ENCODE data around the gene ZNF827. TPM values are rescaled to one million over a fixed set of nuclear protein-coding genes. Genes with fewer than 3 reads are reported as not detected.

Gene ZNF827
- total RNA-seq, 1 experiment from 2014 or later = 19.1 TPM

DNA sequence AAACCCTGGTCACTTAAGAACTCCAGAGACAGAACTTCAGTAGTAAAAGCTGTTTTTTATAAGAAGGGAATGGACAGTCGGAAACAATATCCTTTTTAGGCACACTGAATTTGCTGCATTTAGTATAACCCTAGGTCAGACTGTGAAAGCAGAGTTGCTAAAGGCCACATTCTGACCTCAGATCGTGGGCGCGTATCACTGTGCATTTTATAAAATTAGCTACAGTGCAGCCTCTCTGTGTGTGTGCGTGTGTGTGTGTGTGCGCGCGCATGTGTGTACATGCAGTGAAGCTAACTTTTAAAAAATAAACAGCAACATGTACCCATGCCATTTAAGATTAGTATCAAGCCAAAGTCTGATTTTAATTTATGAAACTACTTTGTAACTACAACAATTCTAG lies 8.0 kb downstream of the ZNF827 start:
- Histone ChIP-seq H3K27me3 (ENCODE audit: insufficient read depth, low read length) (no peaks in the 10 kb centered on the region), H3K79me2 (ENCODE audit: insufficient read depth, low read length) (peaks cover 96% of the 10 kb centered on the region), H3K9me3 (ENCODE audit: control insufficient read depth in 1 of 2, insufficient read depth in 1 of 2, low read depth in 1 of 2, low read length in 2 of 2) (no peaks in the 10 kb centered on the region; a peak in 1 of 4 replicates), H3K9me2 (ENCODE audit: insufficient read depth) (no peaks in the 10 kb centered on the region), H3K9ac (ENCODE audit: low read length) (no peak overlapping the region), H3K4me2 (ENCODE audit: low read length) (no peak overlapping the region), H2AFZ (ENCODE audit: low read depth, low read length, poor library complexity, severe bottlenecking) (no peak overlapping the region), H3K4me1 (ENCODE audit: control insufficient read depth in 1 of 2, insufficient read depth in 2 of 2, low read length in 2 of 2) (peaks cover 8 to 15% of the 10 kb centered on the region in 2 experiments), H3K27ac (ENCODE audit: low read depth, low read length) (no peak overlapping the region), H4K20me1 (ENCODE audit: insufficient read depth) (no peaks in the 10 kb centered on the region), H3K4me3 (replicated peaks in 1 of 2; ENCODE audit: low read depth in 1 of 2, low read length in 2 of 2) (no peak overlapping the region), H3K36me3 (ENCODE audit: control insufficient read depth in 1 of 2, insufficient read depth in 2 of 2, low read length in 2 of 2) (no peaks in the 10 kb centered on the region)
- intact Hi-C loops (cut with micrococcal nuclease) = no loop called here
- DNase-seq (ENCODE audit: low read depth, low spot score) (no peak), ATAC-seq (no peak)
- ChIA-PET POLR2A (interaction anchor here (0.7 kb wide), 1 partner anchor 15 kb away, joined by 3 read pairs; no protein-coding TSS in a partner anchor), CTCF (no interaction called here), RAD21 (ENCODE audit: low non-redundant PET in 1 of 2, low total read pairs in 2 of 2, uncharacterized antibody in 2 of 2, unreplicated experiment in 2 of 2) (no interaction called here)
- TF ChIP-seq ZFX (IDR thresholded peaks at IDR 0.05) (no peak), SP1 (IDR thresholded peaks at IDR 0.05; ENCODE audit: low read depth) (no peak), FOSL1 (IDR thresholded peaks at IDR 0.05; ENCODE audit: low read depth) (no peak), CBX3 (IDR thresholded peaks at IDR 0.05; ENCODE audit: low read depth) (no peak), RAD21 (IDR thresholded peaks at IDR 0.05; ENCODE audit: low read depth) (no peak), JUND (IDR thresholded peaks at IDR 0.05) (no peak), POLR2A (IDR thresholded peaks at IDR 0.05; ENCODE audit: borderline replicate concordance, extremely low read depth, insufficient read depth, insufficient read length) (no peak), SIN3A (IDR thresholded peaks at IDR 0.05; ENCODE audit: low read depth) (no peak), ZNF274 (IDR thresholded peaks at IDR 0.05; ENCODE audit: low read depth, low read length) (no peak), POLR2AphosphoS5 (IDR thresholded peaks at IDR 0.05; ENCODE audit: low read depth, low read length) (no peak), EZH2 (IDR thresholded peaks at IDR 0.05) (no peak), CEBPB (IDR thresholded peaks at IDR 0.05; ENCODE audit: low read depth) (no peak), EGR1 (IDR thresholded peaks at IDR 0.05; ENCODE audit: low read depth) (no peak)
- TF ChIP-seq, protein P1, sequence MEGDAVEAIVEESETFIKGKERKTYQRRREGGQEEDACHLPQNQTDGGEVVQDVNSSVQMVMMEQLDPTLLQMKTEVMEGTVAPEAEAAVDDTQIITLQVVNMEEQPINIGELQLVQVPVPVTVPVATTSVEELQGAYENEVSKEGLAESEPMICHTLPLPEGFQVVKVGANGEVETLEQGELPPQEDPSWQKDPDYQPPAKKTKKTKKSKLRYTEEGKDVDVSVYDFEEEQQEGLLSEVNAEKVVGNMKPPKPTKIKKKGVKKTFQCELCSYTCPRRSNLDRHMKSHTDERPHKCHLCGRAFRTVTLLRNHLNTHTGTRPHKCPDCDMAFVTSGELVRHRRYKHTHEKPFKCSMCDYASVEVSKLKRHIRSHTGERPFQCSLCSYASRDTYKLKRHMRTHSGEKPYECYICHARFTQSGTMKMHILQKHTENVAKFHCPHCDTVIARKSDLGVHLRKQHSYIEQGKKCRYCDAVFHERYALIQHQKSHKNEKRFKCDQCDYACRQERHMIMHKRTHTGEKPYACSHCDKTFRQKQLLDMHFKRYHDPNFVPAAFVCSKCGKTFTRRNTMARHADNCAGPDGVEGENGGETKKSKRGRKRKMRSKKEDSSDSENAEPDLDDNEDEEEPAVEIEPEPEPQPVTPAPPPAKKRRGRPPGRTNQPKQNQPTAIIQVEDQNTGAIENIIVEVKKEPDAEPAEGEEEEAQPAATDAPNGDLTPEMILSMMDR (IDR thresholded peaks at IDR 0.05 in 2 of 3, conservative IDR thresholded peaks at IDR 0.05 in 1 of 3; ENCODE audit: borderline replicate concordance in 1 of 3, insufficient read depth in 1 of 3, low read depth in 2 of 3, low read length in 2 of 3) = no peak
- TF ChIP-seq, protein P2, sequence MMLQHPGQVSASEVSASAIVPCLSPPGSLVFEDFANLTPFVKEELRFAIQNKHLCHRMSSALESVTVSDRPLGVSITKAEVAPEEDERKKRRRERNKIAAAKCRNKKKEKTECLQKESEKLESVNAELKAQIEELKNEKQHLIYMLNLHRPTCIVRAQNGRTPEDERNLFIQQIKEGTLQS (IDR thresholded peaks at IDR 0.05) = no peak
- TF ChIP-seq, protein P3, sequence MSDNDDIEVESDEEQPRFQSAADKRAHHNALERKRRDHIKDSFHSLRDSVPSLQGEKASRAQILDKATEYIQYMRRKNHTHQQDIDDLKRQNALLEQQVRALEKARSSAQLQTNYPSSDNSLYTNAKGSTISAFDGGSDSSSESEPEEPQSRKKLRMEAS (IDR thresholded peaks at IDR 0.05) = no peak
- BruUV-seq (replicated peaks) = no TSS peak

All from HCT116 (cell line).